ENCODE data around the gene GRIP1. TPM values are rescaled to one million over a fixed set of nuclear protein-coding genes. Genes with fewer than 3 reads are reported as not detected.

GRIP1 gene
- total RNA-seq, 2 experiments from 2014 or later: 5.4 TPM

- Mint-ChIP-seq H3K27ac (no peak overlapping the region), H3K4me3 (peak overlapping the region; percentile 13)
Observed at GRCh38 chr12:66393890-66394289, 285.0 kb downstream of the GRIP1 start.

DNA sequence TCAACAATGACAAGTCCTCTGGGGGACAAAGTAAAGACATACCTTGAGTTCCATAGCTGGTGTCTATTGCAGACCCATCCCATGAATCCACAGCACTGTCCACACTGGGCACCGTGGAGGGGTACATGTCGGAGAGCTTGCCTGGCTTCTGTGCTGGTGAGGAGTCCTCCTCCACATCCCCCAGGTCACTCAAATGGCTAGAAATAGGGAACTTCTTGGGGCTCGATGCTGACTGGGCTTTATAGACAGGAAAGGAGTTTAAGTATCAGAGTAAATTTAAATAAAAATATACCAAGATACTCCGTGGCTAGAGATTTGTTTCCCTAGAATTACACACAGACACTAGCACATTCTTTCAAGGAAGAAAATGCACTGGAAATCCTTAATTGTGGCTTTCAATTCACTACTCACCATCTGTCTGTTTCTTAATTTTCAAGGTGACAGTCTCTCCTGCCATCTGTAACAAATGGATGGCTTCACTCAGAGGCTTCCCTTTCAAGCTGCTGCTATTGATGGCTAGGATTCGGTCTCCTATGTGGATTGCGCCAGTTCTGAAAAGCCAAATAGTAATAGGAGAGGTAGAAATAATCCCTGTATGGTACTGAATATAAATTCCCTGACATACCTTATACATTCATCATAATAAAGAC lies 286.5 kb downstream of the GRIP1 start:
- Histone ChIP-seq H3K27me3 (ENCODE audit: control insufficient read depth in 1 of 2, insufficient read depth in 2 of 2, low read length in 2 of 2) (peaks cover 4 to 10% of the 10 kb centered on the region in 2 experiments), H3K27ac (ENCODE audit: low read depth in 1 of 2, low read length in 2 of 2) (no peak overlapping the region), H3K36me3 (ENCODE audit: insufficient read depth, low read length) (no peaks in the 10 kb centered on the region), H3K9me3 (ENCODE audit: control insufficient read depth in 1 of 2, insufficient read depth in 1 of 2, low read length in 2 of 2) (no peaks in the 10 kb centered on the region), H3K4me1 (ENCODE audit: insufficient read depth, low read length) (peaks cover 16% of the 10 kb centered on the region), H3K4me3 (ENCODE audit: low read length) (no peak overlapping the region)
- H3K36me3 Mint-ChIP-seq (ENCODE audit: low read depth): peaks cover 3% of the 10 kb centered on the region
- ChIA-PET CTCF (no interaction called here), POLR2A (no interaction called here)
- H3K9me3 Mint-ChIP-seq: peaks cover 2% of the 10 kb centered on the region
- ATAC-seq (ENCODE audit: poor library complexity) (no peak), DNase-seq (no peak)
- peaks cover 28% of the 10 kb centered on the region for H3K4me1 Mint-ChIP-seq (ENCODE audit: low read depth)
- intact Hi-C loops (cut with DNase I, micrococcal nuclease): no loop called here
- H3K27ac Mint-ChIP-seq: no peak overlapping the region
- TF ChIP-seq, protein P1, sequence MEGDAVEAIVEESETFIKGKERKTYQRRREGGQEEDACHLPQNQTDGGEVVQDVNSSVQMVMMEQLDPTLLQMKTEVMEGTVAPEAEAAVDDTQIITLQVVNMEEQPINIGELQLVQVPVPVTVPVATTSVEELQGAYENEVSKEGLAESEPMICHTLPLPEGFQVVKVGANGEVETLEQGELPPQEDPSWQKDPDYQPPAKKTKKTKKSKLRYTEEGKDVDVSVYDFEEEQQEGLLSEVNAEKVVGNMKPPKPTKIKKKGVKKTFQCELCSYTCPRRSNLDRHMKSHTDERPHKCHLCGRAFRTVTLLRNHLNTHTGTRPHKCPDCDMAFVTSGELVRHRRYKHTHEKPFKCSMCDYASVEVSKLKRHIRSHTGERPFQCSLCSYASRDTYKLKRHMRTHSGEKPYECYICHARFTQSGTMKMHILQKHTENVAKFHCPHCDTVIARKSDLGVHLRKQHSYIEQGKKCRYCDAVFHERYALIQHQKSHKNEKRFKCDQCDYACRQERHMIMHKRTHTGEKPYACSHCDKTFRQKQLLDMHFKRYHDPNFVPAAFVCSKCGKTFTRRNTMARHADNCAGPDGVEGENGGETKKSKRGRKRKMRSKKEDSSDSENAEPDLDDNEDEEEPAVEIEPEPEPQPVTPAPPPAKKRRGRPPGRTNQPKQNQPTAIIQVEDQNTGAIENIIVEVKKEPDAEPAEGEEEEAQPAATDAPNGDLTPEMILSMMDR (IDR thresholded peaks at IDR 0.05): no peak
- no peak overlapping the region for H3K4me3 Mint-ChIP-seq
- H3K27me3 Mint-ChIP-seq: peaks cover 34% of the 10 kb centered on the region

More at GRCh38 chr12:66393890-66394289, 285.0 kb downstream of the GRIP1 start:
- H3K36me3 Mint-ChIP-seq (ENCODE audit: low read depth): no peaks in the 10 kb centered on the region
- peaks cover 28% of the 10 kb centered on the region for H3K4me1 Mint-ChIP-seq (ENCODE audit: low read depth)
- H3K27me3 Mint-ChIP-seq: peaks cover 34% of the 10 kb centered on the region
- no peaks in the 10 kb centered on the region for H3K9me3 Mint-ChIP-seq
- ATAC-seq (ENCODE audit: poor library complexity) (peak; percentile 65), DNase-seq (peak in 4 of 14 experiments; percentile 4 to 36 (median 29))
- Histone ChIP-seq H3K27ac (ENCODE audit: low read depth in 1 of 2, low read length in 2 of 2) (no peak overlapping the region), H3K4me1 (ENCODE audit: insufficient read depth, low read length) (peaks cover 16% of the 10 kb centered on the region), H3K27me3 (ENCODE audit: control insufficient read depth in 1 of 2, insufficient read depth in 2 of 2, low read length in 2 of 2) (peaks cover 4 to 10% of the 10 kb centered on the region in 2 experiments), H3K4me3 (ENCODE audit: low read length) (no peak overlapping the region), H3K36me3 (ENCODE audit: insufficient read depth, low read length) (no peaks in the 10 kb centered on the region), H3K9me3 (ENCODE audit: control insufficient read depth in 1 of 2, insufficient read depth in 1 of 2, low read length in 2 of 2) (no peaks in the 10 kb centered on the region)
- ChIA-PET POLR2A (interaction anchor here (1.0 kb wide), 1 partner anchor 315 kb away, joined by 3 read pairs; no protein-coding TSS in a partner anchor), CTCF (interaction anchor here (1.1 kb wide), 1 partner anchor 124 kb away, joined by 3 read pairs; no protein-coding TSS in a partner anchor)
- intact Hi-C loops (cut with DNase I, micrococcal nuclease): no loop called here
- TF ChIP-seq, protein P1 (IDR thresholded peaks at IDR 0.05): no peak

- H3K36me3 ChIP-seq (ENCODE audit: insufficient read depth, low read length): no peaks in the 10 kb centered on the region
- H3K27me3 Mint-ChIP-seq: peaks cover 8% of the 10 kb centered on the region
- H3K27ac ChIP-seq (ENCODE audit: low read depth in 1 of 2, low read length in 2 of 2): no peak overlapping the region
- no peak overlapping the region for H3K4me3 Mint-ChIP-seq
- DNase-seq (peak in 3 of 14 experiments; percentile 12 to 31 (median 22)), ATAC-seq (ENCODE audit: poor library complexity) (no peak)
- no peak overlapping the region for H3K4me3 ChIP-seq (ENCODE audit: low read length)
- peaks cover 11% of the 10 kb centered on the region for H3K36me3 Mint-ChIP-seq (ENCODE audit: low read depth)
- intact Hi-C loops (cut with DNase I, micrococcal nuclease): no loop called here
- peaks cover 2% of the 10 kb centered on the region for H3K9me3 Mint-ChIP-seq
- CTCF ChIA-PET: no interaction called here
- H3K4me1 Mint-ChIP-seq (ENCODE audit: low read depth): peaks cover 10% of the 10 kb centered on the region
- no peaks in the 10 kb centered on the region for H3K27me3 ChIP-seq (ENCODE audit: control insufficient read depth in 1 of 2, insufficient read depth in 2 of 2, low read length in 2 of 2)
- peaks cover 4% of the 10 kb centered on the region for H3K4me1 ChIP-seq (ENCODE audit: insufficient read depth, low read length)
- H3K9me3 ChIP-seq (ENCODE audit: control insufficient read depth in 1 of 2, insufficient read depth in 1 of 2, low read length in 2 of 2): no peaks in the 10 kb centered on the region
- H3K27ac Mint-ChIP-seq: no peak overlapping the region
- TF ChIP-seq, protein P1 (IDR thresholded peaks at IDR 0.05): no peak
- POLR2A ChIA-PET: interaction anchor here (1.0 kb wide), 1 partner anchor 881 kb away, joined by 3 read pairs; the partner anchor contains the start of gene CAND1
Observed at GRCh38 chr12:66388517-66388916, 290.4 kb downstream of the GRIP1 start.

Measured in CD4-positive, alpha-beta T cell (primary cell).